HL-60 (cell line): Measurements from ENCODE around the gene TLR2.
"Not testable (repeated sequence)": the region's sequence is repeated elsewhere in the genome, so short reads cannot be mapped to it uniquely, and the experiment has no call there.

Source experiments
- GABPA ChIP-seq: IDR thresholded peaks from 2 replicates; pipeline ENCODE4 v1.6.1; 2012; ENCODE audit warnings: low read depth
- POLR2AphosphoS5 ChIP-seq: IDR thresholded peaks from 2 replicates; pipeline ENCODE4 v1.6.1; 2012; ENCODE audit warnings: low read depth
- SPI1 ChIP-seq: IDR thresholded peaks from 2 replicates; pipeline ENCODE4 v1.6.1; 2012; ENCODE audit warnings: low read depth, mild to moderate bottlenecking, borderline replicate concordance
- TF ChIP-seq, protein P1 (sequence below): IDR thresholded peaks from one replicate; pipeline ENCODE4 v1.5.1; 2011; ENCODE audit warnings: low read length, control low read depth, inconsistent platforms; ENCODE audit not compliant: insufficient read depth
- TF ChIP-seq, protein P2 (sequence below): IDR thresholded peaks from 2 replicates; pipeline ENCODE4 v1.6.1; 2012; ENCODE audit warnings: low read depth; ENCODE audit not compliant: insufficient replicate concordance

DNA sequence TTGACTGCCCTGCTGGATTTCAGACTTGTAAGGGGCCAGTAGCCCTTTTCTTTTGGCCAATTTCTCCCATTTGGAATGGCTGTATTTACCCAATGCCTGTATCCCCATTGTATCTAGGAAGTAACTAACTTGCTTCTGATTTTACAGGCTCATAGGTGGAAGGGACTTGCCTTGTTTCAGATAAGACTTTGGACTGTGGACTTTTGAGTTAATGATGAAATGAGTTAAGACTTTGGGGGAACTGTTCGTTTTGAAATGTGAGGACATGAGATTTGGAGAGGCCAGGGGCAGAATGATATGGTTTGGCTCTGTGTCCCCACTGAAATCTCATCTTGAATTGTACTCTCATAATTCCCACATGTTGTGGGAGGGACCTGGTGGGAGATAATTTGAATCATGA lies 17.6 kb upstream of the TLR2 start:
- TF ChIP-seq, protein P1, sequence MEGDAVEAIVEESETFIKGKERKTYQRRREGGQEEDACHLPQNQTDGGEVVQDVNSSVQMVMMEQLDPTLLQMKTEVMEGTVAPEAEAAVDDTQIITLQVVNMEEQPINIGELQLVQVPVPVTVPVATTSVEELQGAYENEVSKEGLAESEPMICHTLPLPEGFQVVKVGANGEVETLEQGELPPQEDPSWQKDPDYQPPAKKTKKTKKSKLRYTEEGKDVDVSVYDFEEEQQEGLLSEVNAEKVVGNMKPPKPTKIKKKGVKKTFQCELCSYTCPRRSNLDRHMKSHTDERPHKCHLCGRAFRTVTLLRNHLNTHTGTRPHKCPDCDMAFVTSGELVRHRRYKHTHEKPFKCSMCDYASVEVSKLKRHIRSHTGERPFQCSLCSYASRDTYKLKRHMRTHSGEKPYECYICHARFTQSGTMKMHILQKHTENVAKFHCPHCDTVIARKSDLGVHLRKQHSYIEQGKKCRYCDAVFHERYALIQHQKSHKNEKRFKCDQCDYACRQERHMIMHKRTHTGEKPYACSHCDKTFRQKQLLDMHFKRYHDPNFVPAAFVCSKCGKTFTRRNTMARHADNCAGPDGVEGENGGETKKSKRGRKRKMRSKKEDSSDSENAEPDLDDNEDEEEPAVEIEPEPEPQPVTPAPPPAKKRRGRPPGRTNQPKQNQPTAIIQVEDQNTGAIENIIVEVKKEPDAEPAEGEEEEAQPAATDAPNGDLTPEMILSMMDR: not testable (repeated sequence)
- TF ChIP-seq POLR2AphosphoS5, SPI1, GABPA: not testable (repeated sequence)
- TF ChIP-seq, protein P2, sequence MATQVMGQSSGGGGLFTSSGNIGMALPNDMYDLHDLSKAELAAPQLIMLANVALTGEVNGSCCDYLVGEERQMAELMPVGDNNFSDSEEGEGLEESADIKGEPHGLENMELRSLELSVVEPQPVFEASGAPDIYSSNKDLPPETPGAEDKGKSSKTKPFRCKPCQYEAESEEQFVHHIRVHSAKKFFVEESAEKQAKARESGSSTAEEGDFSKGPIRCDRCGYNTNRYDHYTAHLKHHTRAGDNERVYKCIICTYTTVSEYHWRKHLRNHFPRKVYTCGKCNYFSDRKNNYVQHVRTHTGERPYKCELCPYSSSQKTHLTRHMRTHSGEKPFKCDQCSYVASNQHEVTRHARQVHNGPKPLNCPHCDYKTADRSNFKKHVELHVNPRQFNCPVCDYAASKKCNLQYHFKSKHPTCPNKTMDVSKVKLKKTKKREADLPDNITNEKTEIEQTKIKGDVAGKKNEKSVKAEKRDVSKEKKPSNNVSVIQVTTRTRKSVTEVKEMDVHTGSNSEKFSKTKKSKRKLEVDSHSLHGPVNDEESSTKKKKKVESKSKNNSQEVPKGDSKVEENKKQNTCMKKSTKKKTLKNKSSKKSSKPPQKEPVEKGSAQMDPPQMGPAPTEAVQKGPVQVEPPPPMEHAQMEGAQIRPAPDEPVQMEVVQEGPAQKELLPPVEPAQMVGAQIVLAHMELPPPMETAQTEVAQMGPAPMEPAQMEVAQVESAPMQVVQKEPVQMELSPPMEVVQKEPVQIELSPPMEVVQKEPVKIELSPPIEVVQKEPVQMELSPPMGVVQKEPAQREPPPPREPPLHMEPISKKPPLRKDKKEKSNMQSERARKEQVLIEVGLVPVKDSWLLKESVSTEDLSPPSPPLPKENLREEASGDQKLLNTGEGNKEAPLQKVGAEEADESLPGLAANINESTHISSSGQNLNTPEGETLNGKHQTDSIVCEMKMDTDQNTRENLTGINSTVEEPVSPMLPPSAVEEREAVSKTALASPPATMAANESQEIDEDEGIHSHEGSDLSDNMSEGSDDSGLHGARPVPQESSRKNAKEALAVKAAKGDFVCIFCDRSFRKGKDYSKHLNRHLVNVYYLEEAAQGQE: not testable (repeated sequence)
